GM19240 (cell line): ENCODE results near the gene WWTR1.

Source experiments
- DNase-seq: peaks from one replicate; pipeline ENCODE4 v3.0.0; 2011; ENCODE audit warnings: low spot score; ENCODE audit not compliant: insufficient read length

Gene WWTR1

DNA sequence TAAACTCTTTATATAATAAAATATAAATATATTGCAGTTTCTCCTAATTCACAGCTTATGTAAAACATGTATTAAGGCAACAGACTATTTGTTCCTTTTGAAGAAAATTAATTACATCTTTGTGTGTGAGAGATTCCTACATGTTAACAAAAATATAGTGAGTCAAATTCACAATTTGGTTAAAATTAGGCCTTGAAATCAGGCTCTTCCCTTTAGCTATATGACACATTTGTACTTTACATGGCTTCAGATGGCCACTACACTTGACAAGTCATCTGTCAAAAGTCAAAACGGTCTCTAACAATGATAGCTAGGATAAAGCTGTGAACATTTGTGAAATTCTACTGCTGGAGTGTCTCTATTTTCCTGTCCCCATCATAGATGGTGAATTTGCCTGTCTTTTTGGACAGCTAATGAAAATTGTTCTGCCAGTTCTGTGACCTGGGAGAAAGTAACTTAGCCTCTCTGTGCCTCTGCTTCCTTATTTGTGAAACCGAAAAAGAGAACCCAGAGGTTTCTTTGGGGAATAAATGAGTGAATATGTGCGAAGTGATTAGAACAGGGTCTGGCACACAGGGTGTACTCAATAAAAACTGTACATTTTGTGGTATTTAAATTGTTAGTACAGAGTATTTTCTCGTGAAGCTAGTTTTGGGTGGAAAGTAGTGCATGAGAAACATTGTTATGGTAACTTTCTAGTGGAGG is 159.7 kb downstream of the WWTR1 start:
- DNase-seq: no peak

DNA sequence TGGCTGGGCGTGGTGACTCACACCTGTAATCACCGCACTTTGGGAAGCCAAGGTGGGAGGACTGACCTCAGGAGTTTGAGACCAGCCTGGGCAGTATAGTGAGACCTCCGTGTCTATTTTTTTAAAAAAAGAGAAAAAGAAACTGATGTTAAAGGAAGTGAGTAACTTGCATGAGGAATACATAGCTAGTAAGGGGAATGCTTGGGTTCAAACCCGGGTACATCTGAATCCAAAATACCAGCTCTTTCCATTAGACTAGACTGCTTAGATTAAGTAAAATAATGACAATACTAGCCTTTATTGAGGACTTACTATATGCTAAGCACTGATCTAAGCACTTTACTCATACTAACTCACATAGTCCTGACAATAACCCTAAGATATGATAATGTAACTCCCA is 160.9 kb downstream of the WWTR1 start:
- DNase-seq: no peak

DNA sequence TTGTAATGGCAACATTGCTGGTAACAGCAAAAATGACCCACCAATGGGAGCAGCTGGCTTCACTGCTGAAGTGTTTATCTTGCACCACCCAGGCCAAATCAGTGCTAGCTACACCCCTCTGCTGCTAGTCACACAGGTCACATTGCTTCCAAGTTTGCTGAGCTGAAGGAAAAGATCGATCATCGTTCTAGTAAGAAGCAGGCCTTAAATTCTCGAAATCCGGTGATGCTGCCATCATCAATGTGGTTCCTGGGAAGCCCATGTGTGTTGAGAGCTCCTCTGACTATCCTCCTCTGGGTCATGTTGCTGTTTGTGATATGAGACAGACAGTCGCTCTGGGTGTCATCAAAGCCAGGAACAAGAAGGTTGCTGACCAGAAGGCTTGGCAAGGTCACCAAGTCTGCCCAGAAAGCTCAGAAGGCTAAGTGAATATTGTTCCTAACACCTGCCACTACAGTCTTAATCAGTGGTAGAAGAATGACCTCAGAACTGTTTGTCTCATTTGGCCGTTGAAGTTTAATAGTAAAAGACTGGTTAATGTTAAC is 162.2 kb downstream of the WWTR1 start:
- DNase-seq: no peak

DNA sequence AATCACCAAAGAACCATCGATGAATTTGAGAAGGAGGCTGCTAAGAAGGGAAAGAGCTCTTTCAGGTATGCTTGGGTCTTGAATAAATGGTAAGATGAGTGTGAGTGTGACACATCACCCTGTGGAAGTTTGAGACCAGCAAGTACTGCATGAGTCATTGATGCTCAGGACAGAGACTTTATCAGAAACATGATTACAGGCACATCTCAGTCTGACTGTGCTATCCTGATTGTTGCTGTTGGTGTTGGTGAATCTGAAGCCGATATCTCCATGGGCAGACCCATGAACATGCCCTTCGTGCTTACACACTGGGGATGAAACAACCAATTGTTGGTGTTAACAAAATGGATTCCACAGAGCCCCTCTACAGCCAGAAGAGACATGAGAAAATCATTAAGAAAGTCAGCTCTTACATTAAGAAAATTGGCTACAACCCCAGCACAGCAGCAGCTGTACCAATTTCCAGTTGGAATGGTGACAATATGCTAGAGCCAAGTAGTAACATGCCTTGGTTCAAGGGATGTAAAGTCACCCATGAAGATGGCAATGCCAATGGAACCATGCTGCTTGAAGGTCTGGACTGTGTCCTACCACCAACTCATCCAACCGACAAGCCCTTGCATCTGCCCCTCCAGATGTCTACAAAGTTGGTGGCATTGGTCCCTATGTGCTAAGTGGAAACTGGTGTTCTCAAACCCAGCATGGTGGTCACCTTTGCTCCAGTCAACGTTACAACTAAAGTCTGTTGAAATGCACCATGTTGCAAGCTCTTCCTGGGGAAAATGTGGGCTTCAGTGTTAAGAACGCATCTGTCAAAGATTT is 162.9 kb downstream of the WWTR1 start:
- DNase-seq: no peak

DNA sequence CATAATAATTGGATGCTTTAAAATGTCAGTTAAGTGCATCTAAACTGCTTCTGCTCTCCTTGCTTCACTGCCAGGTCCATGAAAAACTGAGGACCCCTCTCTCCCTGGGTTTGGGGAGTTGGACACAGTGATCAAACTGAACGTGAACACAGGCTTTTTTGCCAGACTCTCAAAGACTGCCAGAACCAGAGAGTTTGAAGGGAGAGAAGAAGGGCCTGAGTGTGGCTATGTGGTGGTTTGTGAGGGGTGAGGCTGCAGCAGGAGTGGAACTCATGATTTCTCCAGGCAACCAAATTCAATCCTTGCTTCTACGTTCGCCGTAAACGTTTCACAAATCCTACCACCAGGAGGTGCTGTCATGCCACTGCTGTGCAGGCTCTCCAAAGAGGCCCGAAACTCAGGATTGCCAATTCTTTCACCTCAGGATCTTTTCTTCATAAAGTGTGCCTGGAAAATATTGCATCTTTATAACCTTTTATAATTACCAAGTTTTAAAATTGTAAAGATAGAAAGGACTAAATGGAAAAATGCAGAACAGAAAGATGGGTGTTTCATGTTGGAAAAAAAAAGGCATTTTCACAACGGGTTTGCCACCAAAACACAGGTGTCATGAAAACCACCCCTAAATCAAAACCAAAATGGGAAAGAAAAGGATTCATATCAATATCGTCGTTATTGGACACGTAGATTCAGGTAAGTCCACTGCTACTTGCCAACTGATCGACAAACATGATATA is 163.6 kb downstream of the WWTR1 start:
- DNase-seq: peak; percentile 33

DNA sequence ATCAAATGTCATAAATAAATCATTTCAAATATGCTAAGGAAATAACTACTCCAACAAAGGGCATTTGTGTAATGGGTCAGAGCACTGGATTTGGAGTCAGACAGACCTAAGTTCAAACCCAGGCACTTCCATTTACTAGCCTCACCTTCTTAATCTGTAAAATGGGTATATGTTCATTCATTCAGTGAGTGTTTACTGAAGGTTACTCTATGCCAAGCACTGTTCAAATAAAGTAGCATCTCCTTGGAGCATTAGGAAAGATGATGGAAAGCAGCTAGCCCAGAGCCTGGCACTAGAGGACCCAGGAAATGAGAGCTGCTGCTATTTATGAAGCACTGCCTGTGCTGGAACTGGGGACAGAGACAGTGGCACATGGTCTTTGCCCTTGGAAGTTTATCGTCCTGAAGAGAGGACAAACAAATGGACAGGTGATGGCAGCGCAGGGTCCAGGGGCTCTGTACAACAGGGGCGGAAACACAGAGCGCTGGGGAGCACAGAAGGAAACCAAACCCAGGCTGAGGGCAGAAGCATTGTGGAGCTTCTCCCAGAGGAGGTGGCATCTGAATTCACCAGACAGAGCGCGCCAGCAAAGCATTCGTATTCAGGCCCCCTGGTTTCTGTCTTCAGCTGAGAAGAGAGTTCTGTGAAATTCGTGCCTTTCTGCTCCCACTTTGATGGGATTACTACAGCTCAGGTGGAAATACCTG is 164.4 kb downstream of the WWTR1 start:
- DNase-seq: no peak

DNA sequence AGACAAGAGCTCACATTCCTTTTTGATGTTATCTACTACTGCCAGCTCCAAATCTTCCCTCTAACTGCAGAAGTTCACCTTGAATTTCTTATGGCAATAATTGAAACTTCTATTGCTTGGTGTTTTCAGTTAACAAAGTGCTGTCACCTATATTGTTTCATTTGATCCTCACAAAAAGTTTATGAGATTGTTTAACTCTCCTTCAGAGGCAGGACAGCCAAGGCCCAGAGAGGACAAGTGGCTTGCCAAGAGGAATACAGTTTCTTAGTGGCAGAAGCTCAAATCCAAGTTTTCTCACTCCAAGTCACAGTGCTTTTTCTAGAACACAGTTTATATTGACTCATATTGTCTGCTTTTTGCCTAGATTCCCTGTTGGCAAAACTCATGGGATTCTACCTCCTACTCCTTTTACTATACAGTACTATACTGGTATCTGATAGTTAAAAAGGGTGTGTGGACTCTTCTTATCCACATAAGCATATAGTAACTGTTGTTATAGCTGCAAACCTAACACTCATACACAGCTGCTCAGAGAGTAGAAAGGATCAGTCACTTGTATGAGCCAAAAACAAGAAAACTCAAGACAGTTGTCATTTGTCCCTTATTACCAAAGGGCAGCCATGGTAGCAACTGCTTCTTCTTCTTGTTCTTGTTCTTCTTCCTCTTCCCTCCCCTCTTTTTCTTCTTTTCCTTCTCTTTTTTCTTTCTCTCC is 167.4 kb downstream of the WWTR1 start:
- no peak for DNase-seq

DNA sequence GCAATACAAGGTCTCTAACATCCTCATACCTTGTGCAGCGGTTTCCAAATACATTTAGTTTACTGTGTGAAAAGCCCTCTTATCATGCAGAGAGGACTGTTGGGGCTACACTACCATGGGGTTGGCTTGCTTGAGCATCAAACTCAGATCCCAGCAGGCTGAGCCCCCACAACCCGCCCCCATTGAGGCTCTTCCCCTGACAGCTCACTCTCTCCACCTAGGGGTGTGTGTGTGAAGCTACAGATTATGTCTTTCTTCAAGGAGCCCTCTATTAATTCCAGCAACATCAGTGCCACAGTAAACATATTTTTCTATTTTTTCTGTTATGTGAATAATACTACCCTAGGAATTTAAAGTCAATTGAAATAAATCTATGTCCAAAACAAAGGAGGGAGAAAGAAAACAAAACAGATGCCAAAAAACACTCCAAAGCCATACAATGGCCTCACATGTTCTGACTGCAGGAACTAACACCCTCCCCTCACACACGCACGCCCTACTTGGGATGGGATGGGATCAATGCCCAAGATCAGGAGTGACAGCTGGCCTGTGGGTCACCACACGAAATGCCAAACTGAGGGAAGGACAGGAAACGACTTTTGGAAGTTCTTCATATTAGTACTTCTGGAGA is 168.7 kb downstream of the WWTR1 start:
- no peak for DNase-seq

DNA sequence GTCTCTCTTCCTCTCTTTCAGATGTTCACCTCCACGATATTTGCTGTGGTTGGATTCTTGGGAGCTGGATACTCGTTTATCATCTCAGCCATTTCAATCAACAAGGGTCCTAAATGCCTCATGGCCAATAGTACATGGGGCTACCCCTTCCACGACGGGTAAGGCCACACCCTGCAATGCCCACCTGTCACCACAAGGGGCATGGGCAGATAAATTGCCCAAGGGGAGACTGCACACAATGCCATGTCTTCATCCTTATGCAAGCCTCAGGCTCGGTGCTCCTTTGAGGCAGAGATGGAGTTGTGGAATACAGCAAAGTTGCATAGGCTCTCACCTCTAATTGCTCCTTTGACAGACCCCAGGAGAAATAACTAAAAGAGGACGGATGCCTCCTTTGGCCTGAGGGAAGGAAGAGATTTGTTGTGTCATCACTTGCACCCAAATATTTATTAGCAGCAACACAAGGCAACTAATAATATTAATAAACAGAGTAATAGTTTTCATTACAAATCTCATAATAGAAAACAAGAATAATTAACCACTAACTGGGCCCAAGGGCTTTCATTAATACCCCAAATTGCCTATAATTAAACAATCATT is 170.1 kb downstream of the WWTR1 start:
- peak; percentile 19 for DNase-seq

DNA sequence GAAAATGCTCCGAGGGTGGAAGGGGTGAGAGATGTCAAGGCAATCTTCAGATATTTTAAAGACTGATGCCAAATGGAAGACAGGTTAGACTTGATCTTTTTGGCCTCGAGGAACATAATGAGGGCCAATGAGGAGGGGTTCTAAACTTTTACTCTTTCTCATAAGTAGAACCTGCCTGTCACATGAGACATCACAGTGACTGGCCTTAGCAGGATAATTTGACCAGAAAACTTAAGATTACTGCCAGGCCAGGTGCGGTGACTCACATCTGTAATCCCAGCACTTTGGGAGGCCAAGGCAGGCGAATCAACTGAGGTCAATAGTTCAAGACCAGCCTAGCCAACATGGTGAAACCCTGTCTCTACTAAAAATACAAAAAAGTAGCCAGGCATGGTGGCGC is 171.1 kb downstream of the WWTR1 start:
- no peak for DNase-seq

DNA sequence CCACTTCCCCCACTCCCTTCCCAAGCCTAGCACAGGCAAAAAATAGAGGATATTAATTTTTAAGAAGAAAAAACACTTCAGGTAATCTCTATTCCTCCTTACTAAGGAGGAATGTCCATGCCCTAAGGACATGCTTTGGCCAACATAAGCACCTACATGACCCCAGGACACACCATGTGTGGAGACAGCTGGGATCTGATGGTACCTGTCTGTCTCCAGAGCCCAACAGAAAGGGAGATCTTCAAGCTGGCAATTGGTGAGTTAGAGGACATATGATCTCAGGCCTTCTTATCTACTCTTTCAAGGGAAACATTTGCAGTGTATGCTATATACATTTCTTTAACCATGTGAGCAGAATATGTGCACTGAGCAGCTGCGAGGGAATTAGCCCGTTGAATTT is 176.3 kb downstream of the WWTR1 start:
- DNase-seq: no peak

DNA sequence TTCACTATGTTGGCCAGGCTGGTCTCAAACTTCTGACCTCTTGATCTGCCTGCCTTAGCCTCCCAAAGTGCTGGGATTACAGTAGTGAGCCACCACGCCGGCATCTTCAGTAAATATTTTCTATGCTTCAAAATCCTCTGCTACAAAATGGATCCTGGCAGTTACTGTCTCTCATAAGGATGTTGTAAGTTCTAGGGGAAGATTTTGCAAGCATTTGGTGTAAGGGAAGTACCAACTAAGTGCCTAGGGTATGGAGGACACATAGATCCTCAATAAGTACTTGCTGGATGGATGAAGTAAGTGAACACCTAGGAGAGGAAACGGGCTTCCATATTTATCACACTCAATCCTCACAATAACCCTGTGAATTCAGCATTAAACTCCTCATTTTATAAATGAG is 176.8 kb downstream of the WWTR1 start:
- DNase-seq: no peak

DNA sequence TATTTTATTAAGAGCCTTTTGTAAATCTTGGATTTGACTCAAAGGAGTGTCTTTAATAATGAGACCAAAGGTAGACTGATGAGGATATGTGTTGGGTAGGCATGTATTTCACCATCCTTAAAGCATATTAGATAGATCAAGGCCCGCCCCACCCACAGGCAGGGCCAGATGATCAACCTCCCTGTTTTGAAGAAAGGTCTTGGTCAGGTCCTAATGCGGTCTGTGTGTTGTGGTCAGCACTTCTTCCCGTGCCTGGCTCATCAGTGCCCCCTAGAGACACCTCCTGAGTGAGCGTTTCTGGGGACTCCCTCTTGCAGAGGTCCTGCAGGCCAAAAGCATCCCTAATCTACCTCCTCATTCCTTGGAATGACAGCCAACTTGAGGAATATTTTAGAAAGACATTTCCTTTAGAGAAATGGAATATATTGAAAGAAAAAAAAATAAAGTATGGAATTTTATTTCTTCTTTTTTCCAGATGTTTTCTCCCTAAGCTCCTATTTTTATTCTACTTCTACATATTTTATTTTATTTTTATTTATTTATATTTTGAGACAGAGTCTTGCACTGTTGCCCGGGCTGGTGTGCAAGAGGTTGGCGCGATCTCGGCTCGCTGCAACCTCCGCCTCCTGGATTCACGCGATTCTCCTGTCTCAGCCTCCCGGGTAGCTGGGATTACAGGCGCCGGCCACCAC is 177.4 kb downstream of the WWTR1 start:
- DNase-seq: peak; percentile 34

DNA sequence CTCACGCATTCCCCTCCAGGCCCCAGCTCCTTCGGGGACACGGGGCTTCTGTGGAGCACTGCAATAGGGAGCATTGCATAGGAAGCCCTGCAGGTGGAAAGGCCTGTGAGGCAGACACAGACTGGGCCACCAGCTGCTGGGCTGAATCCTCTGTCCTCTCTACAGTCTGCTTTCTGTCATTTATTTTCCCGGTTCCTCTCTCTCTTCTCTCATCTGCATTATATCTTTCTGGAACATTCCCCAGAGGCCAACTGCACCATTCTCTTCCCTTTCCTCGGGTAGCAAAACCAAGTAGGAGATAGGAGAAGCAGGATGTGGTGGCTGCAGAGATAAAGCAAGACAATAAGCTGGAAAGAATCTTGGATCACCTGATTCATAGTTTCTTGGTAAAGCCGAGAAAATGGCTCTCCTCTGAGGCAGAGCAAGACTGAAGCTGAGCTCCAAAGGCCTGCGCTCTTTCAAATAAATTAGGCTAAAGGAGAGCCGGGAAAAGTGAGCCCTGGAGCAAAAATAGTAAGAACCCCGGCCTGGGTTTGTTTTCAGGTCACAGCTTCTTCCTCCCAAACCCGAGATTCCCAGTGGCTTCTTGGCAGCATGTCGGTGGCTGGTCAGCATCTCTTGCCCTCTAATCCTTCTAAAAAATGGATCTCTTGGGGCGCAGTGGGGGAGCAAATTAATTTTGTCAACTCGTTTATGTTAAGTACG is 178.1 kb downstream of the WWTR1 start:
- no peak for DNase-seq

DNA sequence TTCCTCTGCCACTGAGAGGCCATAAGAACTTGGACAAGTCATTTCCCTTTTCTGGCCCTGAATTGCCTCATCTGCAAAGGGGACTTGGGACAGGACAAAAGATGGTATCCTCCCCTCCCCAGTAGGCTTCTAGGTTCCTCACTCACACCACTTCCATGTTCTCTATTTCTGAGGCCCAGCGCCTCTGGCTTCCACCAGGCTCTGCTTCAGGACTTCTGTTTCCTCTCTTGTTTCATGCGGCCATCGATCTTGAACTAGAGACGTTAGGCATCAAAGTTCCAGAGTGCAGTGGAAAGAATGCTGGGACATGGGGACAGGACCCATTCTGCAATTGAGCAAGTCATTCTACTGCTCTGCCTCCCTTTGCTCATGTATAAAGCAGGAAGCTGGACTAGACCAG is 181.6 kb downstream of the WWTR1 start:
- no peak for DNase-seq

DNA sequence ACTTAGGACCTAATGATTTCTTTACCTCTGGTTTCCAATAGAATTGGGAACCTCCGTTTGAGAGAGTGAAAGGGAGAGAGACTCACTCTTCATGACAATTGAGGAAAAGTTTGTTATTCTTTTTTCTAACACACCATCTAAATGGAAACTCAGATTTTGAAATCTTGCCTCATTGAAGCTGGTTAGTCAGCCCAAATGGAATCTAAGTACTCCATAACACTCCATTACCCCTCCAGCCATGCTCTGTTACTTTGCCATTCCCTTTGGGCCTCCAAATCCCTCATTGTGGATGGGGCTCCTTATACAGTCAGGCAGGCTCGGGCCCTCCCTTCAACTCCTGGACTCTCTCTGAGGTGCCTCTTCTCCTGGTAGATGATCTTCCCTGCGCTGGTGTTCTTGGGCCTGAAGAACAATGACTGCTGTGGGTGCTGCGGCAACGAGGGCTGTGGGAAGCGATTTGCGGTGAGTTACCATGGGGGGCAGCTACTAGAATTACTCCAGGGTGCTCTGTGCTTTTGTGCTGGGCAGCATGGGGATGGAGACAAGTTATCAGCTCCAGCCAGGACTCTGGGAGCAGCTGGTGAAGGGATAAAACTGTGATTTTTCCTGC is 182.3 kb downstream of the WWTR1 start:
- no peak for DNase-seq

DNA sequence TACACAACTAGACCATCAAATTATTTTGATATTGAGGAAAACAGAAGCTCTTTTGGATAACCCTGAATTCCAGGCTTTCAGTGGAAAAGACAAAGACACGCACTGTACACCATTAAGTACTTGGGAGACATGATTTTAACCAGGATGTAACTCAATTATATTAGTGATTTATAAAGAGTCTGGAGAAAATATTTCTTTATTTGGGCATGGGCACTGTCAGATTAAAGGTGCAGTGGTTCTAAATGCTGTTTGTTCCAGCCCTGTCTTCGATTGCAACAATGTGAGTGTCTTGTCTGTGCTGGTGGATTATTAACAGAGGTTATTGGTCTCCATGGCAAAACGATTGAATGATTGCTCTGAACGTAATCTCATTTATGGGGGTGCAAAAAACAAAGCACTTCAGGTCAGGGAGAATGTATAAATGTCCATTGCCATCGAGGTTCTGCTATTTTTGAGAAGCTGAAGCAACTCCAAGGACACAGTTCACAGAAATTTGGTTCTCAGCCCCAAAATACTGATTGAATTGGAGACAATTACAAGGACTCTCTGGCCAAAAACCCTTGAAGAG is 183.5 kb downstream of the WWTR1 start, which contains the start of gene TM4SF4:
Gene TM4SF4 (plus strand): TSS at position 448 of the 568 bp plus-strand sequence. CDS start 181 bp downstream, outside the sequence.
- no peak for DNase-seq
